SHP77 treated with DMSO at 0.1 percent for 48 hours (cell line): ENCODE data around the gene STOM.
"Not testable (repeated sequence)": the region's sequence is repeated elsewhere in the genome, so short reads cannot be mapped to it uniquely, and the experiment has no call there.

ENCODE experiments used
- DNase-seq: peaks from one replicate; lab custom pipeline; 2025; lab: John Stamatoyannopoulos, UW

Gene STOM

GRCh38 chr9:121300283-121301119 is 69.5 kb downstream of the STOM start:
- DNase-seq, result no peak

- no peak for DNase-seq
Observed at GRCh38 chr9:121299467-121300282, 70.4 kb downstream of the STOM start.

- DNase-seq, result no peak
Observed at GRCh38 chr9:121298689-121299466, 71.2 kb downstream of the STOM start.

- DNase-seq, result no peak
Observed at GRCh38 chr9:121298016-121298538, 72.0 kb downstream of the STOM start.

- no peak for DNase-seq
Observed at GRCh38 chr9:121297389-121297788, 72.7 kb downstream of the STOM start.

GRCh38 chr9:121296213-121297127 is 73.6 kb downstream of the STOM start:
- DNase-seq, result no peak

- no peak for DNase-seq
Observed at GRCh38 chr9:121295662-121296191, 74.3 kb downstream of the STOM start.

GRCh38 chr9:121294866-121295661 is 75.0 kb downstream of the STOM start:
- DNase-seq, result no peak

GRCh38 chr9:121294151-121294743 is 75.8 kb downstream of the STOM start:
- DNase-seq, result no peak

- DNase-seq, result no peak
Observed at GRCh38 chr9:121292801-121293241, 77.2 kb downstream of the STOM start.

- no peak for DNase-seq
Observed at GRCh38 chr9:121292051-121292450, 78.0 kb downstream of the STOM start.

GRCh38 chr9:121291536-121291935 is 78.5 kb downstream of the STOM start:
- DNase-seq, result not testable (repeated sequence)

GRCh38 chr9:121289772-121290370 is 80.2 kb downstream of the STOM start:
- DNase-seq, result no peak

- no peak for DNase-seq
Observed at GRCh38 chr9:121289026-121289771, 80.9 kb downstream of the STOM start.
